Suppressor macrophage treated with lipopolysaccharide for 4 hours (primary cell): ENCODE measurements around the gene NFKBIZ.

Experiments used
- DNase-seq: peaks from one replicate; pipeline ENCODE4 v3.0.0-alpha.2; 2020

Gene NFKBIZ

GRCh38 chr3:101848754-101849713, at the start of gene NFKBIZ:
Gene NFKBIZ, plus strand, starts transcription at chr3:101849514. Its CDS starts 115 bp downstream, at chr3:101849629.
- peak; percentile 98 for DNase-seq

GRCh38 chr3:101801174-101801573, 48.1 kb upstream of the NFKBIZ start:
- DNase-seq: no peak

GRCh38 chr3:101802179-101802578, 47.1 kb upstream of the NFKBIZ start:
- no peak for DNase-seq

GRCh38 chr3:101803173-101803782, 46.0 kb upstream of the NFKBIZ start:
- peak; percentile 94 for DNase-seq

- DNase-seq: no peak
Observed at GRCh38 chr3:101803939-101804338, 45.4 kb upstream of the NFKBIZ start.

- DNase-seq: no peak
Observed at GRCh38 chr3:101806491-101806890, 42.8 kb upstream of the NFKBIZ start.

- no peak for DNase-seq
Observed at GRCh38 chr3:101807888-101808287, 41.4 kb upstream of the NFKBIZ start.

- peak; percentile 77 for DNase-seq
Observed at GRCh38 chr3:101809178-101810021, 39.9 kb upstream of the NFKBIZ start.

GRCh38 chr3:101810022-101810418, 39.3 kb upstream of the NFKBIZ start:
- DNase-seq: no peak

GRCh38 chr3:101811875-101812274, 37.4 kb upstream of the NFKBIZ start:
- no peak for DNase-seq

GRCh38 chr3:101812895-101813294, 36.4 kb upstream of the NFKBIZ start:
- DNase-seq: no peak

- peak; percentile 67 for DNase-seq
Observed at GRCh38 chr3:101813817-101814440, 35.4 kb upstream of the NFKBIZ start.

- no peak for DNase-seq
Observed at GRCh38 chr3:101814835-101815234, 34.5 kb upstream of the NFKBIZ start.

- no peak for DNase-seq
Observed at GRCh38 chr3:101816215-101817149, 32.8 kb upstream of the NFKBIZ start.

GRCh38 chr3:101817992-101818391, 31.3 kb upstream of the NFKBIZ start:
- no peak for DNase-seq

- DNase-seq: peak; percentile 77
Observed at GRCh38 chr3:101819649-101820206, 29.6 kb upstream of the NFKBIZ start.

- no peak for DNase-seq
Observed at GRCh38 chr3:101821503-101821902, 27.8 kb upstream of the NFKBIZ start.

- no peak for DNase-seq
Observed at GRCh38 chr3:101823525-101823924, 25.8 kb upstream of the NFKBIZ start.

- peak; percentile 44 for DNase-seq
Observed at GRCh38 chr3:101824702-101825101, 24.6 kb upstream of the NFKBIZ start.

GRCh38 chr3:101825904-101826445, 23.3 kb upstream of the NFKBIZ start:
- no peak for DNase-seq
